ENCODE measurements around the gene SPRR2A.
"Not testable (repeated sequence)": the region's sequence is repeated elsewhere in the genome, so short reads cannot be mapped to it uniquely, and the experiment has no call there.

The SPRR2A gene

DNA sequence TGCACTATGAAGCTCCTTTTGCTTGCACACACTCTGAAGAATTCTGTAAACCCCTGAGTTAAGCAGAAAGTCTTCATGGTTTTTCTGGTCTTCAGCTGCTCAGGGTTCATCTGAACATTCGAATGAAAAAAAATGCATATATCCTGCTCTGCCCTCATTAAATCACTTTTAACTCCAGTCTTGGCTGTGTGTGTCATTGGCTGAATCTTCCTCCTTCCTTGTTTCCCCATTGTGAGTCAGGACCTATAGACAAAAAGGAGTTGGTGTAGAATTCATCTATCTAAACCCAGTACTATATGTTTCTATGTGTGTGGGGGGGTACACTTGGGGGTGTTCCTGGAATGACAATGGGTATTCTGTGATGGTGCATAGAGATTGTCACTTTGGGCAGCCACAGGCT is 32.9 kb downstream of the SPRR2A start:
- DNase-seq (ENCODE audit: low read depth), result no peak

GRCh38 chr1:153023109-153023508 is 34.2 kb downstream of the SPRR2A start:
- no peak for DNase-seq (ENCODE audit: low read depth)

GRCh38 chr1:153022340-153022739 is 35.0 kb downstream of the SPRR2A start:
- not testable (repeated sequence) for DNase-seq (ENCODE audit: low read depth)

DNA sequence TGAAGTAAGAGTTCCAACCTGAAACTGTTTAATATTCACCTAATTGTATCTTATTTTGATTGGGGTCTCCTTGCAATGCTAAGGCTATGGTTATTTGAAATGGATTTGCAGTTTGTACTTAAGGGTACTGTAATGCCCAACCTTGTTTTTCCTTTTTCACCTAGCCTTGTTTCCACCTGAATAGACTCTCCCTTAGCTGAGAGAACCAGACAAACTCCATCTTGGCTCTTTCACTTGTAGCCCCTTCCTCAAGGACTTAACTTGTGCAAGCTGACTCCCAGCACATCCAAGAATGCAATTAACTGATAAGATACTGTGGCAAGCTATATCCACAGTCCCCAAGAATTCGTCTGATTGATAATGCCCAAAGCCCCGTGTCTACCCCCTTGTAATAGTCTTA is 35.5 kb downstream of the SPRR2A start:
- not testable (repeated sequence) for DNase-seq (ENCODE audit: low read depth)

DNA sequence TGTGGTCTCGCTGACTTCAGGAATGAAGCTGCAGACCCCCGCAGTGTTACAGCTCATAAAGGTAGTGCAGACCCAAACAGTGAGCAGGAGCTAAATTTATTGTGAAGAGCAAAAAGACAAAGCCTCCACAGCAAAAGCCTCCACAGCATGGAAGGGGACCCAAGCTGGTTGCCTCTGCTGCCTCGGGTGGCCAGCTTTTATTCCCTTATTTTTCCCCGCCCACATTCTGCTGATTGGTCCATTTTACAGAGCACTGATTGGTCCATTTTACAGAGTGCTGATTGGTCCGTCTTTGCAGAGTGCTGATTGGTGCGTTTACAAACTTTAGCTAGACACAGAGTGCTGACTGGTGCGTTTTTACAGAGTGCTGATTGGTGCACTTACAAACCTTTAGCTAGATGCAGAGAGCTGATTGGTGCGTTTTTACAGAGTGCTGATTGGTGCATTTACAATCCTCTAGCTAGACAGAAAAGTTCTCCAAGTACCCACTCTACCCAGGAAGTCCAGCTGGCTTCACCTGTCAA is 46.0 kb downstream of the SPRR2A start:
- not testable (repeated sequence) for DNase-seq (ENCODE audit: low read depth)

Data from activated T-helper 9 cell treated with anti-CD3 and anti-CD28 coated beads, Interleukin-2, amount 50 U/mL, for 16 hours (primary cell).